ENCODE results near the gene ACRBP. TPM values are rescaled to one million over a fixed set of nuclear protein-coding genes. Genes with fewer than 3 reads are reported as not detected.

ACRBP gene
- total RNA-seq, 1 experiment from 2014 or later = 1.3 TPM

- Histone ChIP-seq H3K4me2 (ENCODE audit: insufficient read depth, insufficient read length, low read length) (peak overlapping the region; percentile 63), H3K27ac (ENCODE audit: insufficient read length, low read depth, low read length) (no peak overlapping the region), H3K4ac (ENCODE audit: low read depth, low read length) (no peak overlapping the region), H2AK5ac (ENCODE audit: insufficient read length, low read length) (no peak overlapping the region), H3K23ac (ENCODE audit: insufficient read length, low read depth, low read length) (no peak overlapping the region), H3K18ac (ENCODE audit: insufficient read length, low read depth, low read length) (no peak overlapping the region), H4K20me1 (ENCODE audit: control insufficient read depth, insufficient read depth, insufficient read length) (no peaks in the 10 kb centered on the region), H3K9ac (ENCODE audit: extremely low read depth, insufficient read length, low read length) (no peak overlapping the region), H3K79me2 (ENCODE audit: insufficient read depth, low read length) (peaks cover 27% of the 10 kb centered on the region; the same call in 1 of the 2 replicates), H4K91ac (ENCODE audit: insufficient read length, low read depth, low read length) (no peak overlapping the region), H3K14ac (ENCODE audit: insufficient read depth, low read length) (no peak overlapping the region), H3K79me1 (ENCODE audit: insufficient read depth, low read depth, low read length, poor library complexity, severe bottlenecking) (peaks cover 3% of the 10 kb centered on the region), H3K23me2 (ENCODE audit: insufficient read length, low read depth, low read length, poor library complexity, severe bottlenecking) (peaks cover 5% of the 10 kb centered on the region), H3K56ac (ENCODE audit: insufficient read length, low read depth, low read length) (no peak overlapping the region), H2AFZ (ENCODE audit: low read length) (no peak overlapping the region), H2BK5ac (ENCODE audit: insufficient read length, low read length) (no peak overlapping the region), H4K8ac (replicated peaks; ENCODE audit: insufficient read length, low read depth, low read length) (no peak overlapping the region), H3K27me3 (ENCODE audit: insufficient read depth, low read length) (no peaks in the 10 kb centered on the region), H3K4me1 (ENCODE audit: insufficient read depth, low read length) (peaks cover 2% of the 10 kb centered on the region; the same call in 1 of the 2 replicates), H3T11ph (ENCODE audit: low read length) (no peak overlapping the region), H3K9me3 (ENCODE audit: control insufficient read depth, low read depth, low read length) (no peaks in the 10 kb centered on the region), H2BK12ac (ENCODE audit: insufficient read length, low read depth, low read length) (no peak overlapping the region), H2BK15ac (ENCODE audit: low read depth, low read length) (no peak overlapping the region), H2BK120ac (ENCODE audit: low read depth, low read length, poor library complexity, severe bottlenecking) (no peak overlapping the region), H2BK20ac (ENCODE audit: low read depth, low read length, poor library complexity, severe bottlenecking) (no peak overlapping the region), H4K5ac (ENCODE audit: insufficient read length, low read depth, low read length) (no peak overlapping the region)
- WGBS (ENCODE audit: extremely low coverage, insufficient read length, low lambda C conversion rate) = no CpG with 5 or more reads among the region's 6 CpGs
- H3K9me3 Mint-ChIP-seq = no peaks in the 10 kb centered on the region
- no peak for TF ChIP-seq CTCF (conservative IDR thresholded peaks at IDR 0.05)
- H3K4me1 Mint-ChIP-seq = peaks cover 29 to 32% of the 10 kb centered on the region in 2 experiments
- peak overlapping the region in 2 of 3 experiments; percentile 85 to 88; a peak in 5 of 7 replicates for H3K27ac Mint-ChIP-seq
- H3K36me3 Mint-ChIP-seq (ENCODE audit: insufficient read depth in 1 of 3, low read depth in 3 of 3) = peaks cover 52 to 65% (median 64%) of the 10 kb centered on the region in 3 experiments
- no peak for DNase-seq
- no peaks in the 10 kb centered on the region for H3K27me3 Mint-ChIP-seq (ENCODE audit: low read depth)
- H3K4me3 Mint-ChIP-seq = no peak overlapping the region; a peak in 3 of 5 replicates
These were observed 42.8 kb downstream of the ACRBP start for GRCh38 chr12:6604259-6605029.
